NT2/D1 (cell line): ENCODE data around the gene RNF168.

ENCODE experiments used
- SUZ12 ChIP-seq: IDR thresholded peaks from 2 replicates; pipeline ENCODE4 v1.6.1; 2011; ENCODE audit not compliant: insufficient read length, insufficient read depth; ENCODE audit errors: extremely low read depth
- ZNF274 ChIP-seq: IDR thresholded peaks from 2 replicates; pipeline ENCODE4 v1.6.1; 2011; ENCODE audit warnings: mild to moderate bottlenecking, low read depth, low read length

DNA sequence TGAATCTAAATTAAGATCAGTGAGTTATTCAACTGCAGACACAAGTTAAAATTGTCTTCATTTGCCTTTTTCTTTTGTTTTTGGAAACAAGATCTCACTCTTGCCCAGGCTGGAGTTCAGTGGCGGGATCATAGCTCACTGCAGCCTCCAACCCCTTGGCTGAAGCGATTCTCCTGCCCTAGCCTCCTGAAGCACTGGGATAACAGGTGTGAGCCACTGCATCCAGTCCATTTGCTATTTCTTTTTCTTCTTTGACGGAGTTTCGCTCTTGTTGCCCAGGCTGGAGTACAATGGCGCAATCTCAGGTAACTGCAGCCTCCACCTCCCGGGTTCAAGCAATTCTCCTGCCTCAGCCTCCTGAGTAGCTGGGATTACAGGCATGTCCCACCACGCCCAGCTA, 10.3 kb downstream of the RNF168 start:
- TF ChIP-seq ZNF274 (no peak), SUZ12 (no peak)
